HCT116 (cell line): Measurements from ENCODE around the gene SENP3. TPM values are rescaled to one million over a fixed set of nuclear protein-coding genes. Genes with fewer than 3 reads are reported as not detected.
A peak's percentile ranks its signal among the peaks of the same experiment; 100 is the strongest.

Experiments
- ATAC-seq: fragments of 200-7000 bp; cut with Tn5 transposase; 2 replicates; pipeline ENCODE4 v1.9.1; 2020; ENCODE audit warnings: mild to moderate bottlenecking, moderate library complexity
- BruUV-seq: library from RNA; stranded (reverse); fragments of 400-500 nt; replicated peaks from 2 replicates; lab custom pipeline; 2021; lab: Mats Ljungman, UMichigan
- CTCF ChIA-PET: fragments of 300-600 bp; sonication (Branson Sonifier 250); formaldehyde crosslinking; loops from one replicate; lab custom pipeline; 2021; ENCODE audit warnings: antibody characterized with exemption; lab: Charles Lee
- POLR2A ChIA-PET: fragments of 300-600, 350-600 bp; sonication (Branson Sonifier 250); formaldehyde crosslinking; loops from one replicate; lab custom pipeline; 2021; ENCODE audit warnings: antibody characterized with exemption; lab: Charles Lee
- RAD21 ChIA-PET, 2 experiments: fragments of 300-600 bp; sonication (Branson Sonifier 250); formaldehyde crosslinking; loops; one replicate each; lab custom pipeline; 2023; ENCODE audit warnings: low total read pairs in 2 of 2; ENCODE audit not compliant: uncharacterized antibody in 2 of 2, unreplicated experiment in 2 of 2, low non-redundant PET in 1 of 2; lab: Charles Lee
- DNase-seq: peaks from one replicate; pipeline ENCODE4 v3.0.0-alpha.2; 2010; ENCODE audit warnings: low read depth, low spot score
- H2AFZ ChIP-seq: fragments of 200-600 bp; shearing (Covaris generic), sonication (generic); 2 replicates; pipeline ENCODE4 v1.6.1; 2017; ENCODE audit warnings: low read depth, mixed run types, mixed read lengths, antibody characterized with exemption, low read length; ENCODE audit not compliant: poor library complexity, severe bottlenecking
- H3K27ac ChIP-seq: 2 replicates; pipeline ENCODE4 v1.5.1; 2012; ENCODE audit warnings: low read depth, low read length
- H3K27me3 ChIP-seq: fragments of 200-600 bp; sonication (generic); 2 replicates; pipeline ENCODE4 v1.6.1; 2016; ENCODE audit warnings: mixed run types, low read length, mixed read lengths; ENCODE audit not compliant: insufficient read depth
- H3K36me3 ChIP-seq, 2 experiments: fragments of 200-500 bp in 1 of 2; fragments of 200-600 bp in 1 of 2; sonication (Bioruptor generic) in 1 of 2; sonication (generic) in 1 of 2; 2 replicates each; pipeline versions ENCODE4 v1.5.1 to v1.6.1; 2014 to 2016; ENCODE audit warnings: low read length in 2 of 2, inconsistent platforms in 1 of 2, mixed read lengths in 1 of 2, mixed run types in 1 of 2; ENCODE audit not compliant: insufficient read depth in 2 of 2, control insufficient read depth in 1 of 2
- H3K4me1 ChIP-seq, 2 experiments: fragments of 200-600 bp in 1 of 2; sonication (generic) in 1 of 2; 2 replicates each; pipeline versions ENCODE4 v1.5.1 to v1.6.1; 2012 to 2017; ENCODE audit warnings: low read length in 2 of 2, inconsistent platforms in 1 of 2, mild to moderate bottlenecking in 1 of 2, mixed read lengths in 1 of 2, mixed run types in 1 of 2, moderate library complexity in 1 of 2; ENCODE audit not compliant: insufficient read depth in 2 of 2, control insufficient read depth in 1 of 2
- H3K4me2 ChIP-seq: fragments of 200-600 bp; sonication (generic); 2 replicates; pipeline ENCODE4 v1.6.1; 2017; ENCODE audit warnings: mixed run types, low read length, mixed read lengths
- H3K4me3 ChIP-seq, 2 experiments: fragments of 200-600 bp in 1 of 2; sonication (generic) in 1 of 2; replicated peaks in 1 of 2; 2 replicates each; pipeline ENCODE4 v1.5.1; 2011 to 2016; ENCODE audit warnings: low read length in 2 of 2, control low read depth in 1 of 2, low read depth in 1 of 2, mild to moderate bottlenecking in 1 of 2, mixed read lengths in 1 of 2, mixed run types in 1 of 2
- H3K79me2 ChIP-seq: fragments of 200-600 bp; sonication (generic); 2 replicates; pipeline ENCODE4 v1.6.1; 2017; ENCODE audit warnings: mild to moderate bottlenecking, mixed run types, low read length, moderate library complexity, mixed read lengths; ENCODE audit not compliant: insufficient read depth
- H3K9ac ChIP-seq: fragments of 200-600 bp; sonication (generic); 2 replicates; pipeline ENCODE4 v1.6.1; 2016; ENCODE audit warnings: low read length, mixed read lengths
- H3K9me2 ChIP-seq: fragments of 200-600 bp; sonication (generic), shearing (Covaris generic); 2 replicates; pipeline ENCODE4 v1.6.1; 2017; ENCODE audit warnings: mixed run types, mild to moderate bottlenecking, moderate library complexity; ENCODE audit not compliant: insufficient read depth
- H3K9me3 ChIP-seq, 2 experiments: fragments of 200-500 bp in 1 of 2; fragments of 200-600 bp in 1 of 2; sonication (Bioruptor generic) in 1 of 2; sonication (generic) in 1 of 2; 2 replicates each; pipeline ENCODE4 v1.6.1; 2014 to 2017; ENCODE audit warnings: low read length in 2 of 2, mixed read lengths in 2 of 2, inconsistent platforms in 1 of 2, low read depth in 1 of 2, mild to moderate bottlenecking in 1 of 2, mixed run types in 1 of 2, moderate library complexity in 1 of 2; ENCODE audit not compliant: control insufficient read depth in 1 of 2, insufficient read depth in 1 of 2
- H4K20me1 ChIP-seq: fragments of 200-600 bp; sonication (generic), shearing (Covaris generic); 2 replicates; pipeline ENCODE4 v1.6.1; 2017; ENCODE audit warnings: mixed run types, mild to moderate bottlenecking, moderate library complexity; ENCODE audit not compliant: insufficient read depth
- CBX3 ChIP-seq: IDR thresholded peaks from 2 replicates; pipeline ENCODE4 v1.6.1; 2012; ENCODE audit warnings: low read depth
- ELF1 ChIP-seq: IDR thresholded peaks from 2 replicates; pipeline ENCODE4 v1.6.1; 2012; ENCODE audit warnings: low read depth, borderline replicate concordance
- JUND ChIP-seq: IDR thresholded peaks from 2 replicates; pipeline ENCODE4 v1.6.1; 2012
- MAX ChIP-seq: IDR thresholded peaks from 2 replicates; pipeline ENCODE4 v1.6.1; 2012
- intact Hi-C: fragments of 100-400 bp; cut with micrococcal nuclease; formaldehyde crosslinking; loops from 2 replicates; pipeline ENCODE4 v1.10.0; 2022
- total RNA-seq: library from RNA; stranded (reverse); gene quantifications from one replicate; pipeline ENCODE4 v1.2.1, GENCODE V29; 2021; ENCODE audit not compliant: unreplicated experiment

Gene SENP3
- total RNA-seq, 1 experiment from 2014 or later: 73.8 TPM

- peaks cover 8 to 12% of the 10 kb centered on the region in 2 experiments; a peak in 2 of 4 replicates for H3K9me3 ChIP-seq
- ATAC-seq (no peak), DNase-seq (no peak)
- no TSS peak for BruUV-seq
- H2AFZ ChIP-seq: no peak overlapping the region
- intact Hi-C loops: no loop called here
- ChIA-PET RAD21 (no interaction called here), POLR2A (no interaction called here), CTCF (no interaction called here)
- H3K27ac ChIP-seq: no peak overlapping the region
- H3K9ac ChIP-seq: no peak overlapping the region
- H3K79me2 ChIP-seq: no peaks in the 10 kb centered on the region
- no peaks in the 10 kb centered on the region for H3K4me1 ChIP-seq
- no peak overlapping the region for H3K4me2 ChIP-seq
- H3K36me3 ChIP-seq: no peaks in the 10 kb centered on the region
- TF ChIP-seq JUND: no peak
- TF ChIP-seq MAX: no peak
- peak; percentile 66; the same call in 1 of the 2 replicates for TF ChIP-seq CBX3
- no peaks in the 10 kb centered on the region for H3K9me2 ChIP-seq
- no peaks in the 10 kb centered on the region for H4K20me1 ChIP-seq
- H3K4me3 ChIP-seq: no peak overlapping the region
- H3K27me3 ChIP-seq: no peaks in the 10 kb centered on the region
Observed at GRCh38 chr17:7538050-7538449, 23.7 kb upstream of the SENP3 start.

DNA sequence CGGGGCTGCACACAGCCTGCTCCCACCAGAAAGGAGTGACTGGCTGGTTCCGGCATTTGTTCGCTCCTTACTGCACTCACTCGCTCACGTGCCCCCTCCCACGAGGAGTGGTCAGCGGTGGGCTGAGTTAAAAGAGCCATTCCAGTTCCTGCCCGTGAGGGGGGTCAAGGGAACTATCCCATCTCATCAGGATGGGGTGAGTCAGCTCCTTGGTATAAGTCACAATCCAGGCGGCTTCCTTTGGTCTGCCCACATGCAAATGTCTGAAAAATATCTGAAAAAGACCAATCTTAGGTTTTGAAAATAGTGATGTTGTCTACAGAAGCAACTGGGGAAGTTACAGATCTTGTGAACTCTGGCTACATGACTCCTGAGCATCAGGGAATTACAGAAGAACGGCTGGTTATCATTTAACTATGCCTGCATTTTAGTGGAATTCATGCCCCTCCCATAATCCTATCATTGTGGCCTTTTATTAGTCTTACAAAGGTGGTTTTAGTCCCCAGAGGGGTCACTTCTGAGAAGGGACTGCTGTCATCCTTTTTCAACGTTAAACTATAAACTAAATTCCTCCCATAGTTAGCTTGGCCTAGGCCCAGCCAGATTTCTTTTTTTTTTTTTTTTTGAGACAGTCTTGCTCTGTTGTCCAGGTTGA, 22.7 kb upstream of the SENP3 start:
- H3K27me3 ChIP-seq: no peaks in the 10 kb centered on the region
- ChIA-PET RAD21 (no interaction called here), CTCF (interaction anchor here (1.0 kb wide), 1 partner anchor 21 kb away, joined by 3 read pairs; no protein-coding TSS in a partner anchor), POLR2A (no interaction called here)
- no peak overlapping the region for H2AFZ ChIP-seq
- H3K4me3 ChIP-seq: no peak overlapping the region
- peaks cover 8 to 12% of the 10 kb centered on the region in 2 experiments; a peak in 2 of 4 replicates for H3K9me3 ChIP-seq
- no TSS peak for BruUV-seq
- H4K20me1 ChIP-seq: no peaks in the 10 kb centered on the region
- intact Hi-C loops: no loop called here
- H3K79me2 ChIP-seq: no peaks in the 10 kb centered on the region
- H3K36me3 ChIP-seq: no peaks in the 10 kb centered on the region
- H3K4me2 ChIP-seq: no peak overlapping the region
- TF ChIP-seq ELF1: no peak
- TF ChIP-seq JUND: no peak
- H3K27ac ChIP-seq: no peak overlapping the region
- ATAC-seq (no peak), DNase-seq (no peak)
- H3K4me1 ChIP-seq: no peaks in the 10 kb centered on the region
- H3K9ac ChIP-seq: no peak overlapping the region
- H3K9me2 ChIP-seq: no peaks in the 10 kb centered on the region
